Glomerular visceral epithelial cell (primary cell): Measurements from ENCODE around the gene MRM1.

Source experiments
- DNase-seq: peaks from one replicate; pipeline ENCODE4 v3.0.0-alpha.2; 2016; ENCODE audit errors: extremely low spot score

Gene MRM1

DNA sequence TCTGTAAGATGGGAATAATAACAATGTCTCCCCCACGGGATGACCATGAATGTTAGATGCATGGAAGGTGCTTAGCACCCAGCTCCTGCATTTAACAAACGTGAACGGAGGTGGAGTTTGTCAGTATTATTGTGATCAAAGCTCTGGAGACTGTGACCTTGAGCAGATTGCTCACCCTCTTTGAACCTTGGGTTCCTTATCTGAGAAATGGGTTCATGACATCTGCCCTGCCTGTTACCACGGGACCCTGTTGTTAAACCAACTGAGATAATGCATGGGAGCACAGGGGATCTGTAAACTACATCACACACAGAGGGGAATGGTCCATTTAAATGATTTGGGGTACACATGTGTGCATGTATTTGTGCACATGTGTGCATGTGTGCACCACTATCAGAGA, 29.6 kb downstream of the MRM1 start:
- no peak for DNase-seq

DNA sequence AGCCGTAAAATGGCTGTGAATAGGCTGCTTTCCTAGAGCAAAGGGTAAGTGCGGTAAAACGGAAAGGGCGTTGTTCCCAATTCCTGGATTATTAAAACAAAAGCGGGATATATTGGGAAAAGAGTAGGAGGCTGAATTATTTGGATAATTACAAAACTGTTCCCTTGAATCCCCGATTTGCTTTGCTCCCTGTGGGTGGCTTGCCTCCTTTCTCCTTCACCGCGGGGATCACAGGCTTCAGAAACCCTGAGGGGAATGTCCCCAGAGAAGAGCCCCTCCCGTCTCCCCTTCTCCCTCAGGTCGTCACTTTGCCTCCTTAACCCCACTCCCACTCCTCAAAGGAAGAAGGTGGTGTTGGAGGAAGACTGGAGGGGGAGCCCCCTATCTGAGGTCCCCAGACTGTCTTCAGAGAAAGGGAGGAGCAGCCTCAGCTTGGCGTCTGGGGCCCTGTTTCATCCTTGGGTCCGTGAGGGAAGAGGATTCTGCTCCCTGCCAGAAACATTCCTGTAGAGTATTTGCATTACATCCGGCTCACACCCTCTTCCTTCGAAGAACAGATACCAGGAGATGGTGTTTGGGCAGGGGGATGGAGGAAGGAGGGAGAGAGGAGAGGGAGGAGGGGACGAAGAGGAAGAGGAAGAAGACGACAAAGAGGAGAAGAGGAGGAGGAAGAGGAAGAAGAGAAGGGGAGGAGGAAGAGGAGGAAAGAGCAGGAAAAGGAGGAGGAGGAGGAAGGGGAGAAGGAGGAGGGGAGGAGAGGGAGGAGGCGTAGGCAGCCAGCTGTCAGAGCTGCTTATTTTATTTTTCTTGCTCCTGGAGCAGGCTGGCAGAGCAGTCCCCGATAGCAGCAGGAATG, 31.8 kb downstream of the MRM1 start:
- no peak for DNase-seq

DNA sequence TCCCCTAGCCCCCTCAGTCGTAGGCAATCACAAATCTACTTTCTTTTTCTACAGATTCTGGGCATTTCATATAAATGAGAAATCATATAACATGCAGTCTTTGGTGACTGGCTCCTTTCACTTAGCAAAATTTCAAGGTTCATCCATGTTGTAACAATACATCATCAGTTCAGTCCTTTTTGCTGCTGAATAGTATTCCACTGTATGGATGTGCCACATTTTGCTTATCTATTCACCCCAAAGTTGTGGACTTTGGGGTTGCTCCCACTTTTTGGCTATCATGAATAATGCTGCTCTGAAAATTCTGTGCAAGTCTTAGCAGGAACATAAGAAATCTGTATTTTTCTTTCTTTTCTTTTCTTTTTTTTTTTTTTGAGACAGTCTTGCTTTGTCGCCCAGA, 39.0 kb downstream of the MRM1 start:
- DNase-seq, result no peak

DNA sequence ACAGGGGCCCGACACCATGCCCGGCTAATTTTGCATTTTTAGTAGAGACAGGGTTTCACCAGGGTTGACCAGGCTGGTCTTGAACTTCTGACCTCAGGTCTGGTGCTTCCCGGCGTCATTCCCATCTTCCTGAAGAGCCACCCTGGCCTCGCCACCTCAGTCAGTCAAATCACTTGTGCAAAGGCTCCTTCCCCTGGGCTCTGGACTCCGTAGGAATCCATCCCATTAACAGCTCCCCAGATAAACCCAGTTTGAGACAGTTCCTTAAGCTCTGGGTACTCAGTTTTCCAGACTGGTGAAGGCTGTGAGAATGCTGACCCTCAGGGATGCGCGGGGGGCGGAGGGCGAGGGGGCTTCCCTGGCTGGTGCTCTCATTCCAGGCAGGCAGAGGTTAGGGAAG, 39.5 kb downstream of the MRM1 start:
- DNase-seq, result no peak

DNA sequence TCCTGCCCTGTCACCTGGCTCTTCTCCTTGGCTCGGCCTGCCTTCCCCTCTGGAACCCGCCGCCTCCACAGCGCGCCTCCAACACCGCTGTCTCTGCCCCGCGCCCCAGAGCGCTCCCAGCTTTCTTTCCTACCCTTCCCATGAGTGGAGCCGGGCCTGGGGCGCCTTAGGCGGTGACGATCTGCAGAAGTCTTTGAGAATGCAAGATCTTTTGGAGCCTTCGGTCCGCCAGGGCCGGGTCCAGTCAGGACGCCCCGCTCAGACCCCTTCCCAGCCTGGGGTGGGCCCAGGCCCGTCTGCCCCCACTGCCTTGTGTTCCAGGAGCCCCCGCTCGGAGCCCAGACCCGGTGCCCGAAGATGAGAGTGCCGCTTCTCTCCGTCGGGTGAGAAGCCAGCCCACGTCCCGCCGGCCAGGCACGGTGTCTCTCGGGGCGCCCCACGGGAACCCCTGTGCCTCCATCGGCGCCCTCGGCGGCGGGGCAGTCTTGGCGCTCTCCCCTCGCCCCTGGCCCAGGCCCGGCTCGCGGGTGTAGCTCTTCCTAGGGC, 40.0 kb downstream of the MRM1 start:
- no peak for DNase-seq

DNA sequence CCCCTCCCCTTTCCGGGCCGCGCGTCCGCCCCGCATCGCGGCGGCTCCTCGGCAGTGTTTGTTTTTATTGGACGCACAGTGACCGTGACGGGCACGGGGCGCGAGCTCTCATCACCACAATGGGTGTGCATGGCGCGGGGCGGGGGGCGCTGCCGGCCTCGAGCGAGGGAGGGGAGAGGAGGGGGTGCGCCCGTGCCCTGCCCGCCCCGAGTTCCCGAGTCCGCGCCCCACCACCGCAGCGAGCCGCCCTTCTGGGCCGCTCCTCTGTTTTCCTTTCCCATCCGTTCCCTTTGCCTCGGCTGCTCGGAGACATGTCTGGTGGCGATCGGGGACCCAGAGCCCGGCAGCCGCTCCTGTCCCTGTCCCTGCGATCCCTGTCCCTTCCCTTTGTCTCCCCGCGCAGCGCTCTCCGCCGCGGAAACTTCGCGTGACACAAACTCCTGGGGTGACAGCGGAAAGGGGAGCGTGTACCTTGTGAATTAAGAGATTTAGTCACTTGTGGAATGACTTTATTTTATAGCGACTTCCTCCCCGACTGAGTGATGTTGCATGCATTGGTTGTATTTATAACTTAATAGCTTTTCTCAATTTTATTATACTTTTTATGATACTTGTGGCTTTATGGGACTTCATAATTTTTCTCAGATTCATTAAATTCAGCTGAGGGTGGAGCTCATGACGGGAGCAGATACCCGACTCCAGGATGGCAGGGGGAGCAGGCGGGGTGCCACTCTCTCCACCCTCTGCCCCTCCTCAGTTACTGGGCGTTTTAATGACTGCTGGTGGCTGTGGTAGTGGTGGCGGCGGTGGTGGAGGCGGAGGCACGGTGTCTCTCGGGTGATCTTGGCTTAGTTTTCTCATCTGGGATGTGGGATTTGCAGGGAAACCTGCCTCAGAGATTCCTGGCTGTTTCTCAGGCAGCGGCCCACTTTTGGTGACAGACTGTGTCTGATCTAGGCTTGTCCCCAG, 40.8 kb downstream of the MRM1 start:
- DNase-seq, result no peak

DNA sequence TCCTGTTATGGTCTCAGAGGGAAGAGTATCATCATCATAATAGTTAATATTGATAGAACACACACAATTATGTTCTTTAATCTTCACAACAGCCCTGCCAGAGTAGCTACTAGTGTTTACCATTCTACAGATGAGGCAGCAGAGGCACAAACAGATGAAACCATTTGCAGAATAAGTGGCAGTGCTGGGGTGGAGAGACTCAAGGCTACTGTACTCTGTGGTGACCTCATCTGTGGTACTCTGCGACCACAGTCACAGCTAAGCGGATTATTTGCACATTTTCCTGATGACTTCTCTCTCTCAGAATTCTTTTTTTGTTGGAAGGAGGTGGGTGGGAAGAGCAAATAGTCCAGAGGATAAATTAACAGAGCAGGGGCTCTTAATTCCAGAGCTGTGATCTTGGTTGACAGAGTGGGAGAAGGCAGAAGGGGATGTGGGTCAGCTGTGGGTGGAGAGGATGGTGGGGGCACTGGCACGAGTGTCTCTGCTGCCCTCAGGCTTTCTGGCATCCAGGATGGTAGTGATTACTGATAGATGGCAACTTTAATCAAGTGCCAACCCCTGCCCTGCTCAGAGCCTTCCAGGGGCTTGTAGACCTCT, 41.8 kb downstream of the MRM1 start:
- DNase-seq, result no peak

DNA sequence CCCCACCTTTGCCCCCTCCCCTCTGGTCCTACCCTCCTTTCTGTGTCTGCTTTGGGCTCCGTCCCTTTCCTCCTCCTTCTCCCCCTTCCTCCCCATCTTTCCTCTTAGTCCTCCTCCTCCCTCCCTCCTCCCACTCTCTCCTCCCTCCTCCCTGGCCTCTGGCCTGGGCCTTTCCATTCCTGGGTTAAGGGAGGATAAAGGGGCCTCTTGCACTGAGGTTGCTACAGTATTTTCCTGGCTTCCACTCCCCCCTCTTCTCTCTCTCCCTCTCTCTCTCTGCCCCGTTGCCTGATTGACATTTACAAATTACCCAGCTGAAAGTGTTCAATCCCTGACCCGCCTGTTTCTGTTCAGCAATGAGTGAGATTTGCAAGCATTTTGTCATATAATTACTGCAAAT, 44.0 kb downstream of the MRM1 start:
- no peak for DNase-seq

DNA sequence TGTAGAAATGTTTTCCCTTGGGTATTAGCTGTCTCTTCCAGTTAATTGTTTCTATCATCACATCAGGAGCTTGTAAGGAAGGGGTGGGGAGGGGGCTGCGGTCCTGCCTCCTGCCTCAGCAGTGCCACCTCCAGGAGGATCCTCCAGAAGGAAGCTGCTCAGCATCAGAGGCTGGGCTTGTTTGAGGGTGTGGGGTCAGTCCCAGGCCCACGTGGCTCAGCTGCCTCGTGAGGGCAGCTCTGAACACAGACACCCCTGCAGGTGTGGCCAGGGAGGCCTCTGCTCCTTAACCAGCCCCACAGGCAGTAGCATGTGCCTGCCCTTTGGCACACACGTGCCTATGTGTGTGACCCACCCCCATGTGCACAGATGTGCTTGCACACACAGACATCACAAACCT, 46.3 kb downstream of the MRM1 start:
- no peak for DNase-seq

DNA sequence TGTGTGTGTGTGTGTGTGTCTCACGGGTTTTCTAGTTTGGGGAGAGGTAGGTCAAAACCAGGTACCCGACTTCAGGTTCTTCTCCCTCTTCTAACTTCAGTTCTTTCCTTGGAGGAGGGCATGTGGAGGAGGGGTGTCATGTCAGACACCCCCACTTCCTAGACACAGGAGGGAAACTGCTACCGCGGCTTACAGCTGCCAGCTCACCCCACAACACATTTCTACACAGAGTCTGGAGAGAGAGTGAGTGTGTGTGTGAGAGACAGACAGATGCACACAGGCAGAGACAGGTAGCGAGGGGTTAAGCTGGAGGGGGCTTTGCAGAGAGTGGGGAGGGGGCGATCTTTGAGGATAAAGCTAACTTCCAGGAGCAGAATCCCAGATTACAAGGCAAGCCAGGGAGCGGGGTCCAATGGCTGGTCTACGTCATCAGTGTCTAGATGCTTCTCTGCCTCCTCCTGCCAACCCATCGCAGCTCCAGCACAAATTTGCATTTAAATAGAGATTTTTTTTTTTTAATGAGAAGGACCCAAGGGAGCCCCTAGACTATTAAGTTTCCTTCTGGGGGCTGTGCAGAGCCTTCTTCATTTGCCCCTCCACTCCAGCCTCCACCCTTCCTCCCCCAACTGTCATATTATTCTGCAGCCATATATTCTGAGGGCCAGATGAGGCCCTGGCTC, 48.9 kb downstream of the MRM1 start:
- DNase-seq, result no peak

DNA sequence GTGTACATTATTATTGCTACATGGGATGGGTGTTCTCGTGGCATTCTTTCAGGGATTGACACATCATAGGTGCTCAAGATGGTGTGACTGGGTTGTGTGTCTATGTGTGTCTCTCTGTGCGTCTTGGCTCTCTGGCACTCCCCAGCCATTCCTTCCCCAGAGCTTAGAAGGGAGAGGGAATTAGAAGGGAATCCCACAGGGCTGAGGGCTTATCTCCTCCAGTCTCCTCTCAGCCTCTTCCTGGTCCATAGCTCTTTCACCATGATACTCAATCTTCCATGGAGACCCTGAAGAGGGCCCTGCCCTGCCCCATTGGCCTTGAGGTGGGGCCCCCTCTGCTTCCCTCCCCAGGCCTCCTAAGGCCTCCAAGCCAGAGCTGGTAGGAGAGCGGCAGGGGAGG, 52.0 kb downstream of the MRM1 start:
- no peak for DNase-seq

DNA sequence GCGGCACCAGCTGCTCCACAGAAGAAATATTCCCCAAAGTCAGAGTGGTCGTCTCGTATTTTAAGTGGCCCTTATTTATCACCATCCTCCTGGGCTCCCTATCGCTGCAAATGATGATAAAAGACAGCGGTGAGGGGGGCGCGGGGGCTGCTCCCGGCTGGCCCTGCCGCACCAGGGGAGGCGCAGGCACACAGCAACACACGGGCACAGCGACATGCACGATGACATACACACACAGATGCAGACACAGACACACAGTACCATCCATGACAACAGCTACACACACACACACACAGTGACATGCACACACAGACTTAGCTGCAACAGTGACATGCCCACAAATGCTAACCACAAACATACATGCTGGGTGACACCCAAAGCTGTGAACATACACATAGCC, 52.5 kb downstream of the MRM1 start:
- DNase-seq, result no peak

DNA sequence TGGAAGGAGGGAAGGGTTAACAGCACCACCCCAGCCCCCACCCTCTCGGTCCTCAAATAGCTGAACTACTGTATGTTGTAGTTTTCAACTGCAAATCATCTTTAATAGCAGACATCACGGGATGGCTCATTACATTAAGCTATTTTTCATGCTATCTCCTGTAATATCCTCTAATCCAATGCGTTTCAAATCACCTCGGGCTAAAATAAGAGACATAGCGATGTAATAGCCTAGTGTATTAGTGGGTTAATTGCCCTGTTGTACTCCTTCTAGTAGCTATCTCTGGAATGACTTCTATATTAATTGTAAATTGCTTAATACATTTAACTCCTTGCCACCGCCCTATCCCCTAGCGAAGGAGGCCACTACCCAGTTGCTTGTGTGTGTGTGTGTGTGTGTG, 54.3 kb downstream of the MRM1 start:
- no peak for DNase-seq

DNA sequence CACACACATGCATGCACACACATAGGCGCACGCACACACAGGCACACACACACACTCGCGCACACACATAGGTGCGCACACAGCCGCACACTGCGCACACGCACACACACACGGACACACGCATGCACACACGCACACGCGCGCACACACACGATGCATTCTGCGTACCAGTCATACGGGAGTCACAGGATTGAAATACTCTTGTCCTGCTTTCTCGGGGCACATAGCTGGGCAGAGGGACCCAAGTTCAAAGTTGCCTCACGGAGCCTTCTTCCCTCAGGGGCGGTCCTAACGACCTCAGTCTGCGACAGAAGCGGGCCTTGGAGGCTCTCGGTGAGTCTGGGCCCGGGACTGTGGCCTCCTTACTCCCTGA, 56.0 kb downstream of the MRM1 start:
- DNase-seq, result no peak

DNA sequence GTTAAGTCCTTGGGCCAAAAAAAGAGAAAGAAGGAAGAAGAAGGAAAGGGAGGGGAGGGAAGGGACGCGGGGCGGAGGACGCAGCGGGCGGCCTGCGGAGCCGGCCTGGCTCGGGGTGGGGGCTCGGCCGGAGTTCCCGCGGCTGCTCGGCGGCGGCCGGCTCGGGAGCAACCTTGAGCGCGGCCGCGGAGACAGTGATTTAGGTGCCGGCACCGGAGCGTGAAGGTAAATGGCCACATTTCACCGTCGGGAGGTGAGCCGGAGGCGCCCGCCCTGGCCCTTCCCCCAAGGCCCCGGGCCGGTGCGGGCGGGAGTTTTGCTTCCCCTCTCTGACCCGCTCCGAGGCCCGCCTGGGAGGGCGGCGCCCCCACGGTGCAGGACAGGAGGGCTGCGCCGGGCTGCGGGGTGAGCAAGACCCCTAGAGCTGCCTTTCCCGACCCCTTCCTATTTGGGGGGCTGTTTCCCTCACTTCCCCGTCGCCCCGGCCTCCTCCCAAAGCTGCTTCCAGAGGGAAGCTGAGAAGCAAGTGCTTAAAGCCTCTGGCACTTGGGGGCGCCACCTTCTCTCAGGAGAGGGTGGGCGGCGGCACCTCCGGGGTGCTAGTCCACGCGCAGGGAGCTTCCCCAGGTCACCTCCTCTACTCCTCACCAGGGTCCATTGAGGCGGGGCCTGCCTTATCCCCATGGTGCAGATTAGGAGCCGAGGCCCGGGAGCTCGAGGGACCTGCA, 56.5 kb downstream of the MRM1 start:
- DNase-seq, result no peak
